Keratinocyte (primary cell): ENCODE measurements around the gene KBTBD12. TPM values are rescaled to one million over a fixed set of nuclear protein-coding genes. Genes with fewer than 3 reads are reported as not detected.

Source experiments
- DNase-seq: peaks from one replicate; pipeline ENCODE4 v3.0.0-alpha.2; 2011; ENCODE audit warnings: low read depth, missing footprints, low spot score
- FAIRE-seq: peaks from 2 replicates; lab custom pipeline; 2011; peaks lifted over from hg19 to GRCh38; lab: Jason Lieb, UNC
- H2AFZ ChIP-seq: 2 replicates; pipeline ENCODE4 v1.6.0; 2012; ENCODE audit warnings: low read length, control low read depth, inconsistent platforms; ENCODE audit not compliant: control insufficient read depth
- H3K27ac ChIP-seq: 2 replicates; pipeline ENCODE4 v1.5.1; 2011; ENCODE audit warnings: low read length; ENCODE audit not compliant: control insufficient read depth, insufficient read depth
- H3K27me3 ChIP-seq: 3 replicates; pipeline ENCODE4 v1.6.0; 2011; ENCODE audit warnings: low read length; ENCODE audit not compliant: control insufficient read depth, insufficient read depth; ENCODE audit errors: extremely low read depth
- H3K36me3 ChIP-seq, 2 experiments: 2 replicates in 1 of 2; 3 replicates in 1 of 2; pipeline ENCODE4 v1.5.1; 2011; ENCODE audit warnings: low read length in 2 of 2, mild to moderate bottlenecking in 1 of 2; ENCODE audit not compliant: control insufficient read depth in 2 of 2, insufficient read depth in 2 of 2; ENCODE audit errors: extremely low read depth in 1 of 2
- H3K4me1 ChIP-seq: 3 replicates; pipeline ENCODE4 v1.5.1; 2011; ENCODE audit warnings: low read length; ENCODE audit not compliant: control insufficient read depth, insufficient read depth; ENCODE audit errors: extremely low read depth
- H3K4me2 ChIP-seq: 3 replicates; pipeline ENCODE4 v1.6.0; 2011; ENCODE audit warnings: low read depth, low read length; ENCODE audit not compliant: control insufficient read depth, insufficient read depth; ENCODE audit errors: extremely low read depth
- H3K4me3 ChIP-seq, 3 experiments: fragments of 200-600 bp in 1 of 3; sonication (generic) in 1 of 3; 2 replicates in 2 of 3; 3 replicates in 1 of 3; pipeline ENCODE4 v1.5.1; 2011 to 2016; ENCODE audit warnings: low read length in 3 of 3, mild to moderate bottlenecking in 3 of 3, control low read depth in 2 of 3, inconsistent platforms in 1 of 3, low read depth in 1 of 3, mixed read lengths in 1 of 3, mixed run types in 1 of 3, moderate library complexity in 1 of 3; ENCODE audit not compliant: control insufficient read depth in 2 of 3, insufficient read depth in 2 of 3; ENCODE audit errors: extremely low read depth in 1 of 3
- H3K79me2 ChIP-seq: 2 replicates; pipeline ENCODE4 v1.6.0; 2012; ENCODE audit warnings: low read length; ENCODE audit not compliant: control insufficient read depth, insufficient read depth
- H3K9ac ChIP-seq: 3 replicates; pipeline ENCODE4 v1.6.0; 2011; ENCODE audit warnings: low read length; ENCODE audit not compliant: control insufficient read depth, insufficient read depth; ENCODE audit errors: extremely low read depth
- H3K9me1 ChIP-seq: 3 replicates; pipeline ENCODE4 v1.6.0; 2011; ENCODE audit warnings: low read length; ENCODE audit not compliant: control insufficient read depth, insufficient read depth; ENCODE audit errors: extremely low read depth
- H3K9me3 ChIP-seq: 2 replicates; pipeline ENCODE4 v1.5.1; 2012; ENCODE audit warnings: low read depth, low read length; ENCODE audit not compliant: control insufficient read depth
- H4K20me1 ChIP-seq: 3 replicates; pipeline ENCODE4 v1.6.0; 2011; ENCODE audit warnings: low read length; ENCODE audit not compliant: control insufficient read depth, insufficient read depth; ENCODE audit errors: extremely low read depth
- EZH2 ChIP-seq: IDR thresholded peaks from one replicate; pipeline ENCODE4 v1.6.1; 2012; ENCODE audit warnings: inconsistent platforms, mild to moderate bottlenecking, low read length, moderate library complexity
- dilution Hi-C: fragments of 300-500 bp; cut with MboI; formaldehyde crosslinking; loops from one replicate; pipeline ENCODE4 v1.7.0; 2020; ENCODE audit warnings: low sequenced_read_pairs; ENCODE audit not compliant: extremely low pct_ligation_motif_present
- polyA plus RNA-seq, 5 experiments: library from polyadenylated mRNA; depleted of rRNA in 3 of 5; stranded (reverse) in 3 of 5; stranded (forward) in 1 of 5; unstranded in 1 of 5; fragments of >200 nt; gene quantifications; 1 replicate in 1 of 5; 2 replicates in 3 of 5; 3 replicates in 1 of 5; pipeline versions ENCODE4 v1.2.1 to v1.2.3, GENCODE V29; 2011 to 2012; ENCODE audit warnings: missing spikeins in 2 of 5, low read depth in 1 of 5, low replicate concordance in 1 of 5
- TF ChIP-seq, protein P1 (sequence below), 3 experiments: IDR thresholded peaks in 1 of 3; conservative IDR thresholded peaks in 1 of 3; optimal IDR thresholded peaks in 1 of 3; 2 replicates in 2 of 3; 3 replicates in 1 of 3; pipeline versions ENCODE3 to v1.5.1; 2011; ENCODE audit warnings: low read length in 3 of 3, mild to moderate bottlenecking in 3 of 3, moderate library complexity in 2 of 3, control low read depth in 1 of 3, inconsistent platforms in 1 of 3; ENCODE audit not compliant: insufficient read depth in 2 of 3; ENCODE audit errors: extremely low read depth in 1 of 3

KBTBD12 gene
- polyA plus RNA-seq, 1 donor (not counting 4 experiments of a cell fraction or from before 2014, with no cell fraction given) = not detected

DNA sequence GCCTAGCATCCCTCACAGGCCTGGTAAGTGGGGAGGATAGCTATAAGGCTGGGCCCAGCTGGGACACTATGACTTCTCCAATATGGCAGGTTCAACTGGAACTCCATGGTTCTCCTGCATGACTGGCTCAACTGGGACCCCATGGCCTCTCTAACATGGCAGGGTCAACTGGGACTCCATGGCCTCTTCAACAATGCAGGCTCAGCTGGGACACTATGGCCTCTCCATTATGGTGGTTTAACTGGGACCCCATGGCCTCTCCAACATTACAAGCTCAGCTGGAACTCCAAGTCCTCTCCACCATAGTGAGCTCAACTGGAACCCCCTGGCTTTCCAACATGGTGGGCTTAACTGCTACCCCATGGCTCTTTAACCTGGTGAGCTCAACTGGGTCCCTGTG lies 79.0 kb downstream of the KBTBD12 start:
- Histone ChIP-seq H3K4me1 (no peaks in the 10 kb centered on the region), H3K4me3 (no peak overlapping the region), H3K9me3 (no peaks in the 10 kb centered on the region), H3K4me2 (no peak overlapping the region), H2AFZ (no peak overlapping the region), H3K9ac (no peak overlapping the region), H3K9me1 (no peaks in the 10 kb centered on the region), H3K36me3 (no peaks in the 10 kb centered on the region), H3K79me2 (no peaks in the 10 kb centered on the region), H3K27me3 (no peaks in the 10 kb centered on the region), H4K20me1 (no peaks in the 10 kb centered on the region), H3K27ac (no peak overlapping the region)
- no peak for DNase-seq
- no peak for FAIRE-seq
- dilution Hi-C loops = no loop called here
- TF ChIP-seq, protein P1, sequence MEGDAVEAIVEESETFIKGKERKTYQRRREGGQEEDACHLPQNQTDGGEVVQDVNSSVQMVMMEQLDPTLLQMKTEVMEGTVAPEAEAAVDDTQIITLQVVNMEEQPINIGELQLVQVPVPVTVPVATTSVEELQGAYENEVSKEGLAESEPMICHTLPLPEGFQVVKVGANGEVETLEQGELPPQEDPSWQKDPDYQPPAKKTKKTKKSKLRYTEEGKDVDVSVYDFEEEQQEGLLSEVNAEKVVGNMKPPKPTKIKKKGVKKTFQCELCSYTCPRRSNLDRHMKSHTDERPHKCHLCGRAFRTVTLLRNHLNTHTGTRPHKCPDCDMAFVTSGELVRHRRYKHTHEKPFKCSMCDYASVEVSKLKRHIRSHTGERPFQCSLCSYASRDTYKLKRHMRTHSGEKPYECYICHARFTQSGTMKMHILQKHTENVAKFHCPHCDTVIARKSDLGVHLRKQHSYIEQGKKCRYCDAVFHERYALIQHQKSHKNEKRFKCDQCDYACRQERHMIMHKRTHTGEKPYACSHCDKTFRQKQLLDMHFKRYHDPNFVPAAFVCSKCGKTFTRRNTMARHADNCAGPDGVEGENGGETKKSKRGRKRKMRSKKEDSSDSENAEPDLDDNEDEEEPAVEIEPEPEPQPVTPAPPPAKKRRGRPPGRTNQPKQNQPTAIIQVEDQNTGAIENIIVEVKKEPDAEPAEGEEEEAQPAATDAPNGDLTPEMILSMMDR (optimal IDR thresholded peaks at IDR 0.05 in 1 of 3, IDR thresholded peaks at IDR 0.05 in 1 of 3, conservative IDR thresholded peaks at IDR 0.05 in 1 of 3; ENCODE audit: extremely low read depth in 1 of 3, insufficient read depth in 2 of 3, low read length in 3 of 3) = no peak
- TF ChIP-seq EZH2 = no peak

DNA sequence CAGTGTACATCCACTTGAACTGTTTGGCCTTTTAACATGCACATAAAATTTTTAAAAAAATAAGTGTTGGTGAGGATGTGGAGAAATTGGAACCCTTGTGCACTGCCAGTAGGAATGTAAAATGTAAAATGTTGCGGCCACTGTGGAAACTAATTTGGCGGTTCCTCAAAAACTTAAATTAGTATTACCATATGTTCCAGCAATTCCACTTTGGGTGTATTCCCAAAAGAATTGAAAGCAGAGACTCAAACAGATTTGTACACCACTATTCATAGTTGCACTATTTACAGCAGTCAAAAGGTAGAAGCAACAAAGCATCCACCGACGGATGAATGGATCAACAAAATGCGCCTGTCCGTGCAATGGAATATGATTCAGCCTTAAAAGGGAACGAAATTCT lies 82.0 kb downstream of the KBTBD12 start:
- TF ChIP-seq EZH2 = no peak
- TF ChIP-seq, protein P1 (optimal IDR thresholded peaks at IDR 0.05 in 1 of 3, IDR thresholded peaks at IDR 0.05 in 1 of 3, conservative IDR thresholded peaks at IDR 0.05 in 1 of 3; ENCODE audit: extremely low read depth in 1 of 3, insufficient read depth in 2 of 3, low read length in 3 of 3) = no peak
- H3K4me1 ChIP-seq = no peaks in the 10 kb centered on the region
- H3K27ac ChIP-seq = no peak overlapping the region
- H3K4me3 ChIP-seq = no peak overlapping the region
- H3K9me3 ChIP-seq = no peaks in the 10 kb centered on the region
- H3K36me3 ChIP-seq = no peaks in the 10 kb centered on the region
- DNase-seq (no peak), FAIRE-seq (no peak)
- no peaks in the 10 kb centered on the region for H3K9me1 ChIP-seq
- H3K27me3 ChIP-seq = no peaks in the 10 kb centered on the region
- dilution Hi-C loops = no loop called here
- H2AFZ ChIP-seq = no peak overlapping the region
- no peaks in the 10 kb centered on the region for H3K79me2 ChIP-seq
- H3K4me2 ChIP-seq = no peak overlapping the region
- no peak overlapping the region for H3K9ac ChIP-seq
- no peaks in the 10 kb centered on the region for H4K20me1 ChIP-seq
